Forelimb muscle (tissue), 1 donor: ENCODE data around the gene KAT6B. TPM values are rescaled to one million over a fixed set of nuclear protein-coding genes. Genes with fewer than 3 reads are reported as not detected.
"Not testable (repeated sequence)": the region's sequence is repeated elsewhere in the genome, so short reads cannot be mapped to it uniquely, and the experiment has no call there.

Experiments used
- DNase-seq: peaks from one replicate; pipeline ENCODE4 v3.0.0-alpha.2; 2013; ENCODE audit warnings: low read depth
- polyA plus RNA-seq: library from polyadenylated mRNA; unstranded; fragments of 120-200 nt; gene quantifications from one replicate; pipeline ENCODE4 v1.2.1, GENCODE V29; 2013; ENCODE audit not compliant: insufficient read length

KAT6B gene
- polyA plus RNA-seq, 1 donor, result 17.2 TPM

DNA sequence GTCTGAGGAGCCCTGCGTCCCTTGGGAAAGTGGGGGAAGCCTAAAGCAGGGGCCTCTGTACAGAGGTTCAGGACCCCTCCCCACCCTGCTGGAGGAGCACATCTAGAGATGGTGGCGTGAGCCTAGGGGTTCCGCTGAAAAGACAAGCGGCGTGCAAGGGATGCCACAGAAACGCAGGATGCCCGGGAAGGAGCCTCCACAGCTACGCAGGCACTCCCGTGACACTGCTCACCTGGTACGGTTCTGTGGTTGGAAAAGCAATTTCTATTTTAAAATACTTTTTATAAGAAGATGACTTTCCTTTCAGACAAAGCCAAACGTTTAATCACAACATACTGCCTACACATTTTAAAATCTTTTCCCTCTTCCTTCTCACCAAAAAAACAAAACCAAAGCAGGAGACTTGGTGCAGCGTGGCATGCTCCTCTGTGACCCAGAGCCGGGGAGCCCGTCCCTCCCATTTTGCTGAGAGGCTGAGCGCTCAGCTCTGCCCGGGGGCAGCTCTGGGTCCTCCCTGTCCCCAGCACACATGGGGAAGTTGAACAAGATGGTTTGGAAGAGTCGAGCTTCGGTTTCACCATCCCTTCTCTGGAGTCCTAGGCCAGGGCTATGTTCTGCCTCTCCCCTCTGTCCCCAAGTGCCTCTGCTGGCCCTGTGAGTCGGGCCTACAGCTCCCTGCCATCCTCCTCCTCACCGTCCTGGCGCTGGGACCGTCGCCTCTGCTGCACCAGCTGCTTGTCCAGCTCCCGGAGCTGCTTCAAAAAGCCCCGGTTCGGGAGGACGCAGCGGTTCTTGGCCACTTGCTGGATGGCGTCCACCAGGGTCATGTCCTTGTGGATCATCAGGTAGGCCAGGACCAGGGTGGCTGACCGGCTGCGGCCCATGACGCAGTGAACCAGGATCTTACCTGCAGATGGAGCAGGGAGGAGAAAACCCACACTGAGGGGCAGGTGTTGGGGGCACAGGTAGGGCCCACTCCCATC lies 211.1 kb downstream of the KAT6B start:
- DNase-seq, result no peak

DNA sequence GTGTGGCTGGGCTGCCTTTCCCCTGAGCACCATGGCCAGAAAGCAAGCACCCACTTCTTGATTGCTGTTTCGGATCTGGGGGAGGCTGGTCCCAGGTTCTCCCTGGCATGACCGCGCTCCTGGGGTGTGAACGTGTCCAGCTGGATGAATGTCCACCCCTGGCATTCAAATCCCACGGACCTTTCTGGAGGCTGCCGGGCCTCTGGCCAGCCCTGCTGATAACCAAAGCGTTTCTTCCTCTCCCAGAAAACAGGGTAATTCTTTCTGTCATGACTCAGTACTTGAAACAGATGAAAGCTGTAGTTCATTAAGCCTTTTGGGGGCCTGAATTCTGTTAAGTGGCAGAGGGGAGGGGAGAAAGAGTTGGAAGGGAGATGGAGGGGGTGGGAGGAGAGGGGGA lies 211.9 kb downstream of the KAT6B start:
- no peak for DNase-seq

DNA sequence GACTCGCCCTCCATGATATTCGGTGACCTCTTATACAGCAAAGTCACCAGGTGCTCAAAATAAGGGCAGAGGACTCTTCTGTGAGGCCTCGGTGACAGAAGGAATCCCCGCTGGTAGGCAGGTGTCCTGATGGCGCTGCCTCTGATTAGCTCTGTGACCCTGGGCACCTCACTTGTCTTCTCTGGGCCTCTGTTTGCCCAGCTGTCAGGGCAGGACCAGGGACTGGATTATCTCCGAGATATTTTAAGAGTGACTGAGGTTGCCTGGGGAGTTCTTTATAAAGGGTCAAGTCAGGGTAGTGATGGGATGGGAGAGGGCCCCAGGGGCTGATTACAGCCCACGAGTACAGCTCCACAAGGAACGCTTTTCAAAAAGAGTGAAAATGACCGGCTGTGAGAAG lies 214.2 kb downstream of the KAT6B start:
- DNase-seq, result no peak

DNA sequence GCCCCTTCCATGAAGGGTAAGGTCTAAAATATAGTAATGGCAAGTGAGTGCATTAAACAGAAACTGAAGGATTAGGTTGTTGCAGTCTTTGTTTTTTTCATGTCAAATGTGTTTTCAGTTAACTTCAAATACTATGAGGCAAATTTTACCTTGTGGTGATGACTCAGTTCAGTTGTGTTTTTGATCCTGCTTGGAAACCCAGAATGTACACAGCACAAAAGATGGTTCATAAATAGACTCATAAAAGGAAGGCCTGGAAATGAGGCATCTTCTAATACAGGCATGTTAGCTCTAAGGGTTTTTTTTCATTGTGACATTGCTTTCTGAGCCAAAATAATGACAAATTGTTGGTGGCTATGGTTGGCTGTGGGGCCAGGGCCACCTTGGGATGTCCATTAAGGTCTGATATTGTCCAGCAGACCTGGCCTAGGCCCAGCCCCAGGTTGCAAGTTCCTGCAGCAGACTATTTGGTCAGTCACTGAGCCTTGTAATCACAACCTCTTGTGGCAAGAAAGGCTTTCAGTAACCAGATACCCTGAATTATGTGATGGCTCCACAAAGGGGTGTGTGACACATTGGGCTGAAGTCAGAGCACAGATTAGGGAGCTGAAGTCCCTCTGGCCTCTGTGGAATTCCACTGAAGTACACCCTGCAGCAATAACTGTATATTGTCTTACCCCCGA lies 216.0 kb downstream of the KAT6B start:
- DNase-seq, result no peak

DNA sequence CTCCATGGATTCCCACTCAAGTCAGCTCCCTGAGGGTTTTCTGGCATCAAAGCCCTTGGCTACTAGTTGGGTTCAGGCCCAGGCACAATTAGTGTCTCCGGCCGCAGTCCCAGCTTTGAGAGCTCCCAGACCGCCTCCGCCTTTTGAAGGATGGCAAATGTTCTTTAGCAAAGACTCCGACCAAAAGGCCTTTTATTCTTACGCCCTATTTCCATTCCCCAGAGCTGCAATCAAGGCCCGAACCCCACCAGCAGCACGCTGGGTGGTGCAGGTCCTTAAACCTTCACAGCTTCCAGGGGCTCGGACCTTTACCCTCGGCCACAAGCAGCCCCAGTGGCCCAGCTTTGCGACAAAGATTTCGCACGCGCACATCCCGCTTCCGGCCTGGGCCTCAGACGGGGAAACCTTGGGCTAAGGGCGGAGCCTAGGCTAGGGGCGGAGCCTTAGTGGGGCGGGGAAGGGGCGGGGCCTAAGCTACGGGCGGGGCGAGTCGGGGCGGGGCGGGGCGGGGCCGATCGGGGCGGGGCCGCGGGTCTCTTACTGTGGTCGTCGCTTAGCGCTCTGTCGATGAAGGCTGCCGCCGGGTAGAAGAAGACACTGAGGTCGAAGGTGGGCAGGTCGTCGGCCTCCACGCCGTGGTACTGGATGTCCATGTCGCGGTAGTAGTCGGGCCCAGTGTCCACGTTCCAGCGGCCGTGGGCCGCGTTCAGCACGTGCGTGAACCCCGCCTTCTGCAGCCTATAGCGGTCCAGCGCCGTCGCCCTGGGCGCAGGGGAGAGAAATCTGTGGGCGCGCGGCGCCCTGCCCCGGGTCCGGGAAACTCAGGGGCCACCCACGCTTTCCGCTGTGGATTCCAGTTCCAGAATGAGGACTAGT lies 217.1 kb downstream of the KAT6B start:
- no peak for DNase-seq

DNA sequence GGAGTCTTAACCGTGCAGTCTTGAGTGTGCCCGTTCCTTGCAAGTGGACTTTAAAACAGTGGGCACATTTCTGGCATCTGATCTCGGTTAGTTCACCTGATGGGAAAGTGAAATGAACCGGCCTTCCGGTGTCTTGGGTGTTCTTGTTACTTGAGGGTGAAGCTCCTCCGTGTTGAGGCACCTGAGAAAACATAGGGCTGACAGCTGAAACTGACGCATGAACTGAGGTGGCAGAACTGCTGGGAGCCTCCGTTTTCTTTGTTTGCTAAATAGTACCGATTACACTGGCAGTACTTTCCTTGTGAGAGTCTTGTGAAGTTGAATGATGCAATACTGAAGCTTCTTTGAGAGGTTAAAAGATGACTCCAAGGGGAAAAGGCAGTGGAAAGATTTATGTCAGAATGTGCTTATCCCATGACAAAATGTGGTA lies 222.3 kb downstream of the KAT6B start:
- no peak for DNase-seq

DNA sequence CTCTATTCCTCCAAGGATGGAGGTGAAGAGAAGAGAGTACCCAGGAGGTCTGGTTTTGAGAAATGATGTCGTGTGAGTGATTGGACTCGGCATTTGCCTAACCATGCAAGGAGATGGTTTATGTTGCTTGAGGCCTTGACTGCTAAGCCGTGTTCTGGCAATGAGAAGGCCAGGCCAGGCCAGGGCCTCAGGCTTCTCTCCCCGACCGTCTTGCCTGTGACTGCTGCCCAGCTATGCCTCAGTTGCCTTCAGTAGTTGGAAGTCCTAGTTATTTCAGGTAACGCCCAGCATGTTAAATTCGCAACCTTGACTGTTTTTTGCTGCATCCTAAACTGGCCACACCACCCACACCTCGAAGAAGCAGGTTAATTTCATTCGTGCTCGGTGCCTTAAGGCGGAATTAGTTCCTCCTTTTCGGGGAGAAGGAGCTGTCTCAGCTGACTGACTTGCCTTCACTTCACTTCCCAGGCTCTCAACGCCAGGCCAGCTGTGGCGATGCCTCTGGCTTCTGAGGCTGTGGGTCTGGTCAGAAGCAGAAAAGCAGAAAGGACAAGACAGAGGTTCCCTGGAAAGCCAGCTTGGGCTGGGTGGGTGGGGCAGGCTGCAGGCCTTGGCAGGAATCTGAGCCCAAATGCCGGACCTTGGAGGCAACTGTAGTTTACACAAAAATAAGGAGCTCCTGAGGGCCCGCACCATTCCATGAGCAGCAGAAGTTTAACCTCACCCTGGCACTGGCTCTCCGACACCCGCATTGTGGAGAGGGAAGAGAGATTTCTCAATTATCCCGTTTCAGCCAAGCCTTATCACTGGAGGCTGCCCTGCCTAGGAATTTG lies 223.1 kb downstream of the KAT6B start:
- DNase-seq, result no peak

DNA sequence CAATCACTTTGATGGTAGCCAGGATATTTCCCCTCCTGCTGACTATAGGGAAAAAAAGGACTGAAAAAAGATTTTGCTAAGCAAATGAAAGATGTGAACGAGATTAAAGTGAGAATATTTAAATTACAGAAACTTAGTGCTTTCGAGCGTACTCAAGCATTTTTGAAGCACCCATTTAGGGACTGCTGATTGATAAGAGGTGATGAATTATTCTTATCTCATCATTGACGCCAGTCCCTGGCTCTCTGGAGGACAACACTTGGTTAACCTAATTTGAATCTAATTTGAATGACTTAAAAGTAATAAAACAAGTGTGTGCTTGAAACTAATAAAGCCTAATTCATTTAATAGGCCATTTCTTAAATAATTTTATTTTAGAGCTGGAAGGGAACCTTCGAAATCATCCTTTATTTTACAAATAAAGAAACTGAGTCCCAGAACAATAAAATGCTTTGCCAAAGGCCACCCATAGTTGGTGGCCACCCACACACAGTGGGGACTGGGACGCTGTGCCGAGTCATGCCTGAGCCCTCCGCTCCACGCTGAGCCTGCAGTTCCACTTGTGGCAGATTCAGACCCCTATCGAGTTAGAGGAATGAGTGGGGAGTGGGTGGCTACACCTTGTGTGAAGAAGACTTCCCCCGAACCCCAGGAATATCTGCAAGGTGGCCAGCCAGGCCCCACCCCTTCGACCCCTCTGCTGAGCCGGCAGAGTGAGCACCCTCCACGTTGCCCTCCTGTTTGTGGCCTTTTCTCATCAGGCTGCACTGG lies 223.9 kb downstream of the KAT6B start:
- no peak for DNase-seq

DNA sequence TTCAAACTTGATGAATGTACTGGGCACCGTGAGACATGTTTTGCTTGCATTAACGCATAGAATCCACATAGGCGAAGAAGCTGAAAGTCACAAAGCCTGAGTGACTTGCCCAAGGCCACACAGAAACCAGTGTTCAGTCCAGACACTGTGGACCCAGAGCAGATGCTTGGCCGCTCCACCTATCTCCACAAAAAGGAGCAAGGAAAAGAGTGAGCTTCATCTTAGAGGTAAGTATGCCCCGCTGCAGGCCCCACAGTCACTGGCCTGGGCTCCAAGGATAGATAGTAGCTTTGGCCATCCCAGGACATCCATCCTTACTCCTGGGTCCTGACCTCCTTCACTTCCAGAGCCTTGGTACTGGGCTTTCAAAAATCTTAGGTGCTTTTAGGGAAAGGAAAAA lies 224.9 kb downstream of the KAT6B start:
- DNase-seq, result no peak

DNA sequence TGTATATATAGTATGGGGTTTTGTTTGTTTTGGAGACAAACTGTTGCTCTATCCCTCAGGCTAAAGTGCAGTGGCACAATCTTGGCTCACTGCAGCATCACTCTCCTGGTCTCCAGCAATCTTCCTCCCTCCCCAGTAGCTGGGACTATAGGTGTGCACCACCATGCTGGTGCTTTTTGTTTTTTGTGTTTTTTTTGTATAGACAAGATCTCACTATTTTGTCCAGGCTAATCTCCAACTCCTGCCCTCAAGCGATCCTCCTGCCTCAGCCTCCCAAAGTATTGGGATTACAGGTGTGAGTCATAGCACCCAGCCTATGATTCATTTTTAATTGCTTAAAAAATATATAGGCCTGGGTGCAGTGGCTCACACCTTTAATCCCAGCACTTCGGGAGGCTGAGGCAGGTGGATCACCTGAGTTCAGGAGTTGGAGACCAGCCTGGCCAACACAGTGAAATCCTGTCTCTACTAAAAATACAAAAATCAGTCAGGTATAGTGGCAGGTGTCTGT lies 229.6 kb downstream of the KAT6B start:
- not testable (repeated sequence) for DNase-seq

DNA sequence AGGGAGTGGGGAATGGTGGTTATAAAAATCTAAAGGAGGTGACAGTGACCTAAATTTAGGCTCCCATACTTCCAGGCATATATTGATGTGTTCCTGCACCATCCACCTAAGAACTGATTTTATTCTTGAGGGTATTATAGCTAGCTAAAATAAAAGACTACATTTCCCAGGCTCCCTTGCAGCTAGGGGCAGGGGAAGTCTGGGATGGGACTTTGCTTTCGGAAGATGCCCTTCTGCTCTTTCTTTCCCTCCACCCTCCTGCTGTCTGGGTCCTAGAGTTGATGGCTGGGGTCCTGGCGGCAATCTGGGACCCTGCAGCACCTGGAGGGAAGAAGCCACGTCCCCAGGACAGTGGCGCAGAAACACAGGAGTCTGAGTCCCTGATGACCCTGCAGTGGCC lies 231.3 kb downstream of the KAT6B start:
- no peak for DNase-seq

DNA sequence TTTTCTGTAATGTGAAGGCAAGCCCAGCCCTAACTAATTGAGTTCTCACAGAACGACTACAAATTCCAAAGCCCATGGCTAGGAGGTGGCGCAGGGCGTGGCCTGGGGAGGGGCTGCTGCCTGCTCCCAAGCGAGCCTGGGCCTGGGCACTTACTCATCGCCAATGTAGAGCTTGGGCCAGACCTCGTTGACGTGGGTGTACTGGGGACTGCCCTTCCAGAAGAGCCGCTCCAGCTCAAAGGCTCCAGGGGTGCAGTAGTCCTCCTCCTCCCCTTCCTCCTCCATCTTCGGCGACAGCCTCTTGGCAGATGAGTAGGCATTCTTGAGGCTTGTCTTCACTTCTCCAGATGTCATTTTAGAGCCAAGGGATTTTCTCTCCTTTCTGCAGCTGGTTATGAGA lies 231.8 kb downstream of the KAT6B start:
- DNase-seq, result no peak

DNA sequence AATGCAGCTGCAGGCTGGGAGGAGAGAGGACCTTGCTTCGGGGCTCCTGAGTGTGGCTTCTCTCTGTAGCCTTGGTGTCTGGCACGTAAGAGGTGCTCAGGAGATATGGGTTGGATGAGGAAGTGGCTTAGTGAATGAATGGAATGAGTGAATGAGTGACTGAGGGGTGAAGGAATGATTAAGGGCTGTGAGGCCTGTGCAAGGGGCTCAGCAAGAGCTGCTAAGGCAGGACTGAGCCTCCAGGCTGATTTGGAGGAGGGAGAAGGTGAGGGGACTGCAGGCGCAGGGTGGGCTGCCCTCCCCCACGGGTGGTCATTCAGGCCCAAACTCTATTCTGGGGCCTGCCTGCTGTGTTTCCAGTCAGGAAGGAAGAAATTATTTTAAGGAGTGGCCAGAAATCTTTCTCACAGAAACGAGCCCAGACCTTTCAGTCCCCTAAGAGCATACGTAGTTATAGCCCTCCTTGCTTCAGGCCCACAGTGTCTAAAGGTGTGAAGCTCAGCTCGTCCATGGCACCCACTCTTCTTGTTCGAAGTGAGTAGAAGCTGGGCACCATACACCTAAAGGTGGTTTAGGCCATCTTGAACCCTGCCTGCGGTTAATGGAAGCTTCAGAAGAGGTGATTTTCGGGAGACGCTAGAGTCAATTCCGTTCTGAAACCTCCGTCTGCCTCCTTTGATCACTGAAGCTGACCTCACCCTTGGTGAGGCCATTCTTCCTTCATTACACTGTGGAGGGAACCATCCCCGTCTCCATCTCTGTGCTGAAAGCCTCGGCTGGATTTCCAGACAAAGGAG lies 235.5 kb downstream of the KAT6B start:
- no peak for DNase-seq

DNA sequence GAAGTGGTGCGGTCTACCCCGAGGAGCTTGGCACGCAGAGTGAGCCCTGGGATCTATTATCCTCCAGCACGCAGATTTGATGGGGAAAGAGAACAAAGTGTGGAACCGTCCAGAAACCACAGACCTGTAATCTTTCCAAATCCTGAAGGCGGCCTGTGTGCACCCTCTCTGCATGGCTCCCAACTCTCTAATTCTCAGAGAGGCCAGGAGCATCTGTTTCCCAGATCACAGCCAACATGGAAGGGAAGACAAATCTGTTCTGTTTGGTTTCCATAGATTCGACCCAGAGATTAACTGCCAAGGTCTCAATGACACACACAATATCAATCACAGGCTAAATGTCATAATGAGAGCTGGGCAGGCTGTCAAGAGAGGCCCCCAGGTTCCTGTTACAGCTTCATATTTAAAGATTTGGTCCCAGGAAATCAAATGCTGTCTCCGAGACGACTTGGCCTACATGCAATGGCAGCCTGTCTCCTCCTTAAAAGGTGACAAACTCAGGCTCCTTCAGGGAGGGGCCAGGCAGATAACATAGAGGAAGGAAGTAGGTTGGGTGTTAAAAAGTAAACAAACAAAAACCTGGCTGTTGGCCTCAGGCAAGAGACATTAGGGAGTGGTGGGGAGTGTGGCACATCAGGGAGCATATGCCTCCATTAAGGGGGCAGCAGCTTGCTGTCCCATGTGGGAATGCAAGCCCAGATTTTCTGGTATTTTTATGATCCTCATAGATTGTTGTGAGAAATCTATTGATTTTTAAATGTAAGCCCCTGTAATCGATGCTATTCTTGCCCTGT lies 236.3 kb downstream of the KAT6B start:
- peak; percentile 85 for DNase-seq

DNA sequence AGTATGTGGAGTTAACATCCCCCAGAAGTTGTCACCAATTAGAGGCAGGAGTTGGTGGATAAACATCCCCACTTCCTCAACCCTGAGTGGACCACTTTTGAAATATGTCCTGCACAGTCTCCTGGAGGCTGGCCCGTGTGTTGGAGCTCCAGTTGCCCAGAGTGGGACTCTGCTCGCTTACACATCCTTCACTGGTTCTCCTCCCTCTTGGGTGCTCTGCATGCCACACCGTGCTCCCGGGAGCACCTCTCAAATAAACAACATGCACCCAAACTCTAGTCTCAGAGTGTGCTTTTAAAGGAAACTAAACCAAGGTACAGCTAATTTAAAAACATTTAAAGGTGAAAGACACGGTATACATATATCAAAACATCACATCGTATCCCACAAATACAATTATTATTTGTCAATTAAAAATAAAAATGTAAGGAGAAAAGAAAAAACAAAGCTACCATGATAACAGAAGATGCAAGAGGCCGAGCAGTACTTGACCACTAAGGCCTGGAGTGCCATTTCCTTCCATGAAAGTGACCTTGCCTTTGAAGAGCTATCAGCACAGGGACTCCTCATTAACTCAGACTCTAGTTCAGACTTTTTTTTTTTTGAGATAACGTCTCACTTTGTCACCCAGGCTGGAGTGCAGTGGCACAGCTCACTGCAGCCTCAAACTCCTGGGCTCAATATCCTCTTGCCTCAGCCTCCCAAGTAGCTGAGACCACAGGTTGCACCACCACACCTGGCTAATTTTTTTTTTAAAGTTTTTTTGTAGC lies 237.2 kb downstream of the KAT6B start:
- no peak for DNase-seq

DNA sequence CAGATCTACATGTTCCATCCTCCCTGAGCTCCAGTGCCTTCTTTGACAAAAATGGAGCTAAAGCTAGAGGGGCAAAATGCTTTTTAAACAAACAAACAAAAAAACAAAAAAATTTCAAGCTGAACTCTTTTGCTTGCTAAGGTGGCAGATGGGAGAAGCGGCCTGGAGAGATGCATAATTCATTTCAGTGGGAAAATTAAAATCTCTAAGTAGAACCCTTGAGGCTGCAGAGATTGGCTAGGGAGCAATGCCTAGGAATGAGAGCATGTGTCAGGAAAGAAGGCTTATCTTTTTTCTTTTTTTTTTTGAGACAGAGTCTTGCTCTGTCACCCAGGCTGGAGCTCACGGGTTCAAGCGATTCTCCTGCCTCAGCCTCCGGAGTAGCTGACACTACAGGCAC lies 238.7 kb downstream of the KAT6B start:
- no peak for DNase-seq

DNA sequence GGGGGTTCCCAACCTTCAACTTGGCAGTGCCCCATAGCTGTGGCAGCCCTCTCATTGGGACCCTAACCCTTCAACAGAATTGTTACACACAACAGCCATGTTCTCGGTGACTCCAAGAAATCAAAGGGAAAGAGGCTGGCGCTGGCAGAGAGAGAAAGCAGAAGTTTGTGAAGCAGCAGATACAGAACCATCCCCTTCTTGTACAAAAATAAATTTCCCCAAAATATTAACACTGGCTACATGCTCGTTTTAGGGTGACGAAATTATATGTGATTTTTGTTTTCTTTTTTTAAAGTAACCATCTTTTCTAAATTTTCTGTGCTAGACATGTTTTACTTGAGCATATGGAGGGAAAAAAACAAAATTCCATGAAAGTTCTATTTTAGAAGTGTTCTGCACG lies 239.9 kb downstream of the KAT6B start:
- no peak for DNase-seq

DNA sequence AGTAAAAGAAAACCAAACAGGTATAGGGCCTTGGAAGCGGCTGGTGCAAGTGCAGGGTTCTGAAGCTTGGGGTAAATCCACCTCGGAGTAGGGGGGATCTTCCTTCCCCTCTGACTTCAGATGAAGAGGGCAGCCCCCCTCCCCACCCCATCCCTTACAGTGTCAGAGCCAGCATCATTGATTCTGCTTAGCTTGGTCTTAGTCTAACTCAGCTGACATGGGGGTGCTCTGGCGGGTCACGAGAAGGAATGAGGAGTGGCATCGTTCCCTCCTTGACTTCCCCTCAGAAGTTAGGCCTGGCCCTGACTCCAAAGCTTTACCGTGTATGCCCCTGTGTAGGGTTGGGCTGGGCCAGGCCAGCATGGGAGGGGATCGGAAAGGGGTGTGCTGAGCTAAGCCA lies 240.9 kb downstream of the KAT6B start:
- no peak for DNase-seq
